ENCODE results near the gene ESRRB. TPM values are rescaled to one million over a fixed set of nuclear protein-coding genes. Genes with fewer than 3 reads are reported as not detected.
A peak's percentile ranks its signal among the peaks of the same experiment; 100 is the strongest.

The ESRRB gene
- total RNA-seq, 1 donor from 2014 or later = 0.17 TPM

DNA sequence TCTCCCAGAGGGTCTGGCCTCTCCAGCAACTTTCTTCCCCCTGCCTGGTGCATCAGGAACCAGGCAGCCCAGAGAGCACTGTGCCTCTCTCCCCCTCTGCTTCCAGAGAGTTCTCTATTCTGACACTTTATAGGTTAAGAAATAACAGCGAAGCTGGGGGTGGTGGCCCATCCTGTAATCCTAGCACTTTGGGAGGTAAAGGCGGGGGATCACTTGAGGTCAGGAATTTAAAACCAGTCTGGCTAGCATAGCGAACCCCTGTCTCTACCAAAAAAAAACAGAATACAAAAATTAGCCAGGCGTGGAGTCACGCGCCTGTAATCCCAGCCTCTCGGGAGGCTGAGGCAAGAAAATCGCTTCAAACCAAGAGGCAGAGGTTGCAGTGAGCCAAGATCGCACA, 58.3 kb downstream of the ESRRB start:
- TF ChIP-seq, protein P1, sequence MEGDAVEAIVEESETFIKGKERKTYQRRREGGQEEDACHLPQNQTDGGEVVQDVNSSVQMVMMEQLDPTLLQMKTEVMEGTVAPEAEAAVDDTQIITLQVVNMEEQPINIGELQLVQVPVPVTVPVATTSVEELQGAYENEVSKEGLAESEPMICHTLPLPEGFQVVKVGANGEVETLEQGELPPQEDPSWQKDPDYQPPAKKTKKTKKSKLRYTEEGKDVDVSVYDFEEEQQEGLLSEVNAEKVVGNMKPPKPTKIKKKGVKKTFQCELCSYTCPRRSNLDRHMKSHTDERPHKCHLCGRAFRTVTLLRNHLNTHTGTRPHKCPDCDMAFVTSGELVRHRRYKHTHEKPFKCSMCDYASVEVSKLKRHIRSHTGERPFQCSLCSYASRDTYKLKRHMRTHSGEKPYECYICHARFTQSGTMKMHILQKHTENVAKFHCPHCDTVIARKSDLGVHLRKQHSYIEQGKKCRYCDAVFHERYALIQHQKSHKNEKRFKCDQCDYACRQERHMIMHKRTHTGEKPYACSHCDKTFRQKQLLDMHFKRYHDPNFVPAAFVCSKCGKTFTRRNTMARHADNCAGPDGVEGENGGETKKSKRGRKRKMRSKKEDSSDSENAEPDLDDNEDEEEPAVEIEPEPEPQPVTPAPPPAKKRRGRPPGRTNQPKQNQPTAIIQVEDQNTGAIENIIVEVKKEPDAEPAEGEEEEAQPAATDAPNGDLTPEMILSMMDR (conservative IDR thresholded peaks at IDR 0.05; ENCODE audit: low read depth, low read length) = no peak
- no peak overlapping the region for H3K4me3 ChIP-seq (ENCODE audit: low read depth, low read length)
- no peak for DNase-seq (ENCODE audit: low read depth)

DNA sequence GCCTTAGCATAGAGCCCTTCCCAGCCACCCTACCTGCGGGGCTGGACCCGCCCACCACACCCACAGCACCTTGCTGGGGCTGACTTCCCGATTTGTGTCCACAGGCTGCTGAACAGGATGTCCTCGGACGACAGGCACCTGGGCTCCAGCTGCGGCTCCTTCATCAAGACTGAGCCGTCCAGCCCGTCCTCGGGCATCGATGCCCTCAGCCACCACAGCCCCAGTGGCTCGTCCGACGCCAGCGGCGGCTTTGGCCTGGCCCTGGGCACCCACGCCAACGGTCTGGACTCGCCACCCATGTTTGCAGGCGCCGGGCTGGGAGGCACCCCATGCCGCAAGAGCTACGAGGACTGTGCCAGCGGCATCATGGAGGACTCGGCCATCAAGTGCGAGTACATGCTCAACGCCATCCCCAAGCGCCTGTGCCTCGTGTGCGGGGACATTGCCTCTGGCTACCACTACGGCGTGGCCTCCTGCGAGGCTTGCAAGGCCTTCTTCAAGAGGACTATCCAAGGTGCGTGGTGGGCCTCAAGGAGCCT, 63.4 kb downstream of the ESRRB start:
- no peak for DNase-seq (ENCODE audit: low read depth)
- no peak overlapping the region for H3K4me3 ChIP-seq (ENCODE audit: low read depth, low read length)
- TF ChIP-seq, protein P1 (conservative IDR thresholded peaks at IDR 0.05; ENCODE audit: low read depth, low read length) = no peak

DNA sequence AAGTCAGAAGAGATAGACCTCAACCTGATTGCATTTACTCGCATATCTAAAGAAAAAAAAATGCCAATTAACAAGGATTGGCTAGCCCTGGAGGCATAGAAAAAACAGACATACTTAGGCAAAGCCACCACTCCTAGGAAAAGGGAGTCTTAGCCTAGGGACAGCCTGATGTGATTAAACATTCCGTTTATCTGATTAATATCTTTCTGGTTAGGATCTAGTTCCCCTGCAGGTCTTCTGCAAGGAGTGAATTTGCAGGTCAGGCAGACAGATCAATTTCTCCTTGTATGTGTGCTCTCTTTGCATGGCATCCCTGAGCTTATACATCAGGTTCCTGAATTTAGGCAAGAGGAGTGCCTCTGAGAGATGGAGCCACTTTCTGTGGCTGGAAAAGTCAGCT, 70.5 kb downstream of the ESRRB start:
- no peak overlapping the region for H3K4me3 ChIP-seq (ENCODE audit: low read depth, low read length)
- TF ChIP-seq, protein P1 (conservative IDR thresholded peaks at IDR 0.05; ENCODE audit: low read depth, low read length) = no peak
- DNase-seq (ENCODE audit: low read depth) = no peak

DNA sequence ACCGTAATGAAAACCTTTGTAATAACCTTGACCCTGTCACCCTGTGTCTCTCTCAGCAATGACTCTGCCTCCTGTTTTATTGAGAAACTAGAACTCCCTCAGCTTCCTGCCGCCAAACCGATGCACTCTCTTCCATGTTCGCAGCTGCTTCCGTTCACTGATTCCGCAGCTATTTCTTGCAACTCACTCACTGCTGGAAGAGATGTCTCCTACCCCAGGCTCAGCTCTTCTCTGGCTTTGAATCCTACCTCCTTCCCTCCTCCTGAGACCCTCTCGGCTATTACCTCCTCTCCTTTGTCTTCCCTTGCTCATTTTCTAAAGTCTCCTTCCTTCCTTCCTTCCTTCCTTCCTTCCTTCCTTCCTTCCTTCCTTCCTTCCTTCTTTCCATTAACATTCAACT, 71.0 kb downstream of the ESRRB start:
- TF ChIP-seq, protein P1 (conservative IDR thresholded peaks at IDR 0.05; ENCODE audit: low read depth, low read length) = no peak
- no peak for DNase-seq (ENCODE audit: low read depth)
- no peak overlapping the region for H3K4me3 ChIP-seq (ENCODE audit: low read depth, low read length)

DNA sequence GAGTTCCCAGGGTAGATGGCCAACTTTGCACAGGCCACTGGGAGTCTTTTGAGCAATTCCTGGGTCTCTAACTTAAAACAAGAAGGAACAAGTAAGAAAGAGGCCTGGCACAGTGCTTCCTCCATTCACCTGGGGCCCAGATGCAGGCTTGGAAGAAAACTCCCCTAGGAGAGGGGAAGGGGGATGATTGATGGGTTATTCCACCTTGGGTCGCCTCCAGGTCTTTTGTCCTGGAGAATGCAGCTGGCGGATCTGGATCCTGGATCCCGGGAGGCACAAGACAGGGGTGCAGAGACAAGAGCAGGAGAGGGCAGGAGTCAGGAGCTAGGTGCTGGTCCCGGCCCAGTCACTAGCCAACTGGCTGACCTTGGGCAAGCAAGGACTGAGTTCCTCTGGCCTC, 74.5 kb downstream of the ESRRB start:
- TF ChIP-seq, protein P1 (conservative IDR thresholded peaks at IDR 0.05; ENCODE audit: low read depth, low read length) = no peak
- DNase-seq (ENCODE audit: low read depth) = no peak
- no peak overlapping the region for H3K4me3 ChIP-seq (ENCODE audit: low read depth, low read length)

DNA sequence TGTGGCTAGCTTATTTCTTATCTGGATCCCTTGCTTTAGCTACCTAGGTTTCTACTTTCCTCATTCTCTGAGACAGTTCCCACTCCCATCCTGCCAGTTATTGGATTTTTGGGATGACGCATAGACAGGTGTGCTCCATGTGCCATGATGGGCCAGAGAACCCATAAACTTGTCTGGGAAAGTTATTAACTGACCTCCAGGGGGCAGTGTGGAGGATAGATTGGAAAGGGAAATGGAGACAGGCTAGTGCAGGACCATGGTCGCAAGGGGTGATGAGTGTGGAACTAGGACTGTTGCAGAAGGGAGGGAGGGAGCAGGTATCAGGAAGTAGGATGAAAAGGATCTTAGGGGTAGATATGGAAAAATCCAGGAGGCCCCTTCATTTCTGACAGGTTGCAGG, 80.3 kb downstream of the ESRRB start:
- H3K4me3 ChIP-seq (ENCODE audit: low read depth, low read length) = no peak overlapping the region
- TF ChIP-seq, protein P1 (conservative IDR thresholded peaks at IDR 0.05; ENCODE audit: low read depth, low read length) = peak; percentile 54
- no peak for DNase-seq (ENCODE audit: low read depth)

DNA sequence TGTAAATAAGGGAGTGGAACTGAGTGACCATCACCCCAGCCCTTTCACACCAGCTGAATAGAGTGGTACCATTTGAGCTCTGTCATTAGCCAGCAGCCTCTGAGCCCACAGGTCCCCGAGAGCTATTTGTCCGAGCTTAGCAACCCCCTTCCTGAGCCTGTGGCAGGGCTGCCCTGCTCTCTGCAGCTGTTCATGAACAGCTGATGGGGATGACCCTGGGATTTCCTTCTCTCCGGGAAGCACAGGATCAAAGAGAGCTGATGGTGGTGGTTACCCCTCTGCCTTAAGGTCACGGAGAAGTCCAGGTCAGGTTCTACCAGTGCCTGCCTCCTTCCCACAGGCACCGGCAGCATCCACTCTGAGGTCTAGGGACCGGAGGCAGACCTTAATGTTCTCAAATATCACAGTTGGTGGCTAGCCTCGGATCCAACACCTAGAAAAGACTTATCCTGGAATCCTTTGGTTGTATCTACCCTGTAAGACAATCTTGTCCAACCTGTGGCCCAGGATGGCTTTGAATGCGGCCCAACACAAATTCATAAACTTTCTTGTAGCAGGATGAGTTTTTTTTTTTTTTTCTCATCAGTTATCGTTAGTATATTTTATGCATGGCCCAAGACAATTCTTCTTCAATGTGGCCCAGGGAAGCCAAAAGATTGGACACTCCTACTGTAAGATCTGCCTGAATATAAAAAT, 81.1 kb downstream of the ESRRB start:
- H3K4me3 ChIP-seq (ENCODE audit: low read depth, low read length) = no peak overlapping the region
- DNase-seq (ENCODE audit: low read depth) = no peak
- TF ChIP-seq, protein P1 (conservative IDR thresholded peaks at IDR 0.05; ENCODE audit: low read depth, low read length) = no peak
